ENCODE results near the gene SLC38A6. TPM values are rescaled to one million over a fixed set of nuclear protein-coding genes. Genes with fewer than 3 reads are reported as not detected.

The SLC38A6 gene
- total RNA-seq, 1 experiment from 2014 or later = 6.0 TPM

DNA sequence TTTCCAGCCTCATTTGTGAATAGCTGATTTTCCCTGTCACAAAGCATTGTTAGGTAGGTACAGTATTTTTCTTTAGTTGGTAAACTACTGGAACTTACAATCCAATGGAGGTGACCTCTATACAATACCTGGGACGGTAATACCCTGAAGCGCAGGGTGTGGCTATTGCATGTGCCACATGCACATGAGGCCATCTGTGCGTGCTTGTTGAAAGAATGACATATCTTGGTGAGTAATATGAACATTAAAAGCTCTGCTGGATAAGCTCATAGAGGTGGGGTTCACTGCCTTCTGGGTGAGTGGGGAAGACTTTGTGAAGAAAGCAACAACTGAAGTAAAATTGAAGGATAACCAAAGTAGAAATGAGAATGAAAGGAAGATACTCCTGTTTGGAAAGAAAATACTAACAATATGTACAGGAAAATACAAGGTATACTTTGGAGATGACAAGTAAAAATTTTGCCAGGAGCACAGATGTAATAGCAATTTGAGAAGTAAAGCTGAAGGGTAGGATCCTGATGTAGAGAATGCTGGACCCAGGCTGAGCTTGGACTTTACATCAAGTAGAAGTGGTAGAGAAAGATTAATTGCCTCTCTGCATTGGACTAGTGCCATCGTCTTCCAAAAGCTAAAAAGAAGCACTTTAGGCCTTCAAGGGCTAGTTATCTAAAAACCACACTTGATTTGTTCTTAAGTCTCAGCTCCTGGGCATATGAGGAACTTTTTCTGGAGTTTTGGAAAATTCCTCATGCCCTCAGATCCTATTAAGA lies 97.1 kb downstream of the SLC38A6 start:
- H4K5ac ChIP-seq (ENCODE audit: insufficient read length, low read depth, low read length) = no peak overlapping the region
- no peak for DNase-seq
- no peak overlapping the region for H3K4me3 Mint-ChIP-seq

More for the DNA sequence above, 97.1 kb downstream of the SLC38A6 start:
- H2BK15ac ChIP-seq (ENCODE audit: low read depth, low read length) = no peak overlapping the region
- no peak overlapping the region for H4K91ac ChIP-seq (ENCODE audit: insufficient read length, low read depth, low read length)
- no peaks in the 10 kb centered on the region for H3K79me2 ChIP-seq (ENCODE audit: insufficient read depth, low read length)
- no peak overlapping the region for H3K23ac ChIP-seq (ENCODE audit: insufficient read length, low read depth, low read length)
- H3K27me3 ChIP-seq (ENCODE audit: insufficient read depth, low read length) = no peaks in the 10 kb centered on the region
- no peak overlapping the region for H2AFZ ChIP-seq (ENCODE audit: low read length)
- H2BK5ac ChIP-seq (ENCODE audit: insufficient read length, low read length) = no peak overlapping the region
- Mint-ChIP-seq H3K9me3 (no peaks in the 10 kb centered on the region), H3K36me3 (ENCODE audit: insufficient read depth in 1 of 3, low read depth in 3 of 3) (peaks cover 0 to 5% (median 2%) of the 10 kb centered on the region in 3 experiments; a peak in 2 of 7 replicates), H3K27me3 (ENCODE audit: low read depth) (no peaks in the 10 kb centered on the region), H3K4me1 (peaks cover 13% of the 10 kb centered on the region in 2 experiments), H3K27ac (no peak overlapping the region)
- H2BK20ac ChIP-seq (ENCODE audit: low read depth, low read length, poor library complexity, severe bottlenecking) = no peak overlapping the region
- no CpG with 5 or more reads among the region's 4 CpGs for WGBS (ENCODE audit: extremely low coverage, insufficient read length, low lambda C conversion rate)
- H3K9me3 ChIP-seq (ENCODE audit: control insufficient read depth, low read depth, low read length) = no peaks in the 10 kb centered on the region
- H3K4me1 ChIP-seq (ENCODE audit: insufficient read depth, low read length) = 0 out of 2 replicates have a peak, but pooled peaks cover 6% of the 10 kb centered on the region
- no peak overlapping the region for H3K9ac ChIP-seq (ENCODE audit: extremely low read depth, insufficient read length, low read length)
- H4K8ac ChIP-seq (replicated peaks; ENCODE audit: insufficient read length, low read depth, low read length) = no peak overlapping the region
- H2BK12ac ChIP-seq (ENCODE audit: insufficient read length, low read depth, low read length) = no peak overlapping the region
- no peak overlapping the region for H3K56ac ChIP-seq (ENCODE audit: insufficient read length, low read depth, low read length)
- H2BK120ac ChIP-seq (ENCODE audit: low read depth, low read length, poor library complexity, severe bottlenecking) = no peak overlapping the region
- no peak overlapping the region for H3K14ac ChIP-seq (ENCODE audit: insufficient read depth, low read length)
- no peak overlapping the region for H2AK5ac ChIP-seq (ENCODE audit: insufficient read length, low read length)
- H4K20me1 ChIP-seq (ENCODE audit: control insufficient read depth, insufficient read depth, insufficient read length) = no peaks in the 10 kb centered on the region
- H3K4ac ChIP-seq (ENCODE audit: low read depth, low read length) = no peak overlapping the region
- H3K27ac ChIP-seq (ENCODE audit: insufficient read length, low read depth, low read length) = no peak overlapping the region
- no peaks in the 10 kb centered on the region for H3K79me1 ChIP-seq (ENCODE audit: insufficient read depth, low read depth, low read length, poor library complexity, severe bottlenecking)
- no peaks in the 10 kb centered on the region for H3K23me2 ChIP-seq (ENCODE audit: insufficient read length, low read depth, low read length, poor library complexity, severe bottlenecking)
- TF ChIP-seq, protein P1, sequence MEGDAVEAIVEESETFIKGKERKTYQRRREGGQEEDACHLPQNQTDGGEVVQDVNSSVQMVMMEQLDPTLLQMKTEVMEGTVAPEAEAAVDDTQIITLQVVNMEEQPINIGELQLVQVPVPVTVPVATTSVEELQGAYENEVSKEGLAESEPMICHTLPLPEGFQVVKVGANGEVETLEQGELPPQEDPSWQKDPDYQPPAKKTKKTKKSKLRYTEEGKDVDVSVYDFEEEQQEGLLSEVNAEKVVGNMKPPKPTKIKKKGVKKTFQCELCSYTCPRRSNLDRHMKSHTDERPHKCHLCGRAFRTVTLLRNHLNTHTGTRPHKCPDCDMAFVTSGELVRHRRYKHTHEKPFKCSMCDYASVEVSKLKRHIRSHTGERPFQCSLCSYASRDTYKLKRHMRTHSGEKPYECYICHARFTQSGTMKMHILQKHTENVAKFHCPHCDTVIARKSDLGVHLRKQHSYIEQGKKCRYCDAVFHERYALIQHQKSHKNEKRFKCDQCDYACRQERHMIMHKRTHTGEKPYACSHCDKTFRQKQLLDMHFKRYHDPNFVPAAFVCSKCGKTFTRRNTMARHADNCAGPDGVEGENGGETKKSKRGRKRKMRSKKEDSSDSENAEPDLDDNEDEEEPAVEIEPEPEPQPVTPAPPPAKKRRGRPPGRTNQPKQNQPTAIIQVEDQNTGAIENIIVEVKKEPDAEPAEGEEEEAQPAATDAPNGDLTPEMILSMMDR (conservative IDR thresholded peaks at IDR 0.05) = no peak
- no peak overlapping the region for H3T11ph ChIP-seq (ENCODE audit: low read length)
- no peak overlapping the region for H3K18ac ChIP-seq (ENCODE audit: insufficient read length, low read depth, low read length)
- H3K4me2 ChIP-seq (ENCODE audit: insufficient read depth, insufficient read length, low read length) = no peak overlapping the region
